B cell (primary cell): ENCODE results near the gene SLC22A25.

Source experiments
- CTCF ChIP-seq: fragments of 200-600 bp; IDR thresholded peaks from one replicate; pipeline ENCODE4 v1.8.0; 2022; ENCODE audit warnings: antibody characterized with exemption, mild to moderate bottlenecking
- EZH2 ChIP-seq: IDR thresholded peaks from 2 replicates; pipeline ENCODE4 v1.6.1; 2012; ENCODE audit warnings: borderline replicate concordance, low read depth, mild to moderate bottlenecking, moderate library complexity, low read length; ENCODE audit not compliant: insufficient read depth, poor library complexity, severe bottlenecking

- TF ChIP-seq CTCF (peak; percentile 36), EZH2 (no peak)
Measured at GRCh38 chr11:63212742-63213141, 30.7 kb downstream of the SLC22A25 start.
